GM12872 (cell line): ENCODE results near the gene MARCHF3.

Experiments
- TF ChIP-seq, protein P1 (sequence below): IDR thresholded peaks from 3 replicates; pipeline ENCODE4 v1.5.1; 2011; ENCODE audit warnings: low read depth, mild to moderate bottlenecking, low read length, moderate library complexity; ENCODE audit not compliant: insufficient read depth

Gene MARCHF3

DNA sequence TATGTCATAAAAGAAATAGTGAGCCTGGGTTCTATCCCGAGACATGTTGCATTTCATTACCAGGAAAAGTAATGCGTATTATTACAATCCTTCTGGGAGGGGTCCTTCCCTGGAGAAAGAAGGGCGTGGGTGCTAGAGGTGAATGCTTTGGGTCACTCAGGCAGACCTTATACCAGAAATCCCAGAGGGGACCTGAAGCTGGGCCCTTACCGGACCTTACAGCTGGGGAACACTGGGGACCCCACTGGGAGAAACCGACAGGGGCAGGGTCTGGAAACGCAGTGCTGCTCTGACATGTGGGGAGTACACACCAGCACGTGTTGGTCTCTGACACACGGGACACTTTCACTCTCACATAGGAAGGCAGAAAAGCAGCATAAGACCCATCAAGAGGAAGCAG lies 182.1 kb downstream of the MARCHF3 start:
- TF ChIP-seq, protein P1, sequence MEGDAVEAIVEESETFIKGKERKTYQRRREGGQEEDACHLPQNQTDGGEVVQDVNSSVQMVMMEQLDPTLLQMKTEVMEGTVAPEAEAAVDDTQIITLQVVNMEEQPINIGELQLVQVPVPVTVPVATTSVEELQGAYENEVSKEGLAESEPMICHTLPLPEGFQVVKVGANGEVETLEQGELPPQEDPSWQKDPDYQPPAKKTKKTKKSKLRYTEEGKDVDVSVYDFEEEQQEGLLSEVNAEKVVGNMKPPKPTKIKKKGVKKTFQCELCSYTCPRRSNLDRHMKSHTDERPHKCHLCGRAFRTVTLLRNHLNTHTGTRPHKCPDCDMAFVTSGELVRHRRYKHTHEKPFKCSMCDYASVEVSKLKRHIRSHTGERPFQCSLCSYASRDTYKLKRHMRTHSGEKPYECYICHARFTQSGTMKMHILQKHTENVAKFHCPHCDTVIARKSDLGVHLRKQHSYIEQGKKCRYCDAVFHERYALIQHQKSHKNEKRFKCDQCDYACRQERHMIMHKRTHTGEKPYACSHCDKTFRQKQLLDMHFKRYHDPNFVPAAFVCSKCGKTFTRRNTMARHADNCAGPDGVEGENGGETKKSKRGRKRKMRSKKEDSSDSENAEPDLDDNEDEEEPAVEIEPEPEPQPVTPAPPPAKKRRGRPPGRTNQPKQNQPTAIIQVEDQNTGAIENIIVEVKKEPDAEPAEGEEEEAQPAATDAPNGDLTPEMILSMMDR: no peak

DNA sequence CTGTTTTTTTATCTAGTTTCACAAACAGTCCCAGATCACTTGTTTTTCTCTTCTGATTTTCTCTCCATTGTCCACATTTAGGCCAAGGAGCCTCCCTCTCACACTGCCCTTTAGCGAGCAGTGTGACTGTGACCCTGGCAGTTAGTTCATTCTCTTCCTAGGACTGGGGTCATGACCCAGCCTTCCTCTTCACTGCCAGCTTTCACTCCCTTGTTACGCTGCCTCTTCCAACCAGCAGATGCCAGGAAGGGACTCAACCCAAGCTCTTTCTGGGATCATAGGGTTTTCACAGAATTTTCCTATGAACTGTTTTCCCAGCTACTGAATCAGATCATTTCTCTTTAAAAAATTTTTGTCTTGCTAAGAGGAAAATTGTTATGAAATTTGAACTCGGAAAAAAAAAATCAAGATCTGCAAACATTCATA lies 182.5 kb downstream of the MARCHF3 start:
- TF ChIP-seq, protein P1: no peak

DNA sequence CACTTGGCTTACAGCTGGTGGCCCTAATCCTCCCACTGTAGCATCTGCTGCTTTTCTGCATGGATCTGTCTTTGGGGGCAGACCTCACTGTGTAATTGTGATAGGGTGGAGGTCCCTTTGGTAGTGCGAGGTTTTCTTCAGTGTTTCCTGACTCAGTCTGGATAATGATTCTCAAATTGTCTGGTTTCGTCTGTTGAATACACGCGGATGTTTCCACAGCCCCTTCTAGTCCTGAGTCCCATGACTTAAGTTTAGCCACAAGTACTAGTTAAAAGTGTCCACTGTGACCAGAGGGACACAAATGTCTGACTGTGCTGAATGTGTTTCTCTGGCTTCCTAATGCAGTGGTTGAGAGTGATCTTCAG lies 182.9 kb downstream of the MARCHF3 start:
- TF ChIP-seq, protein P1: no peak

DNA sequence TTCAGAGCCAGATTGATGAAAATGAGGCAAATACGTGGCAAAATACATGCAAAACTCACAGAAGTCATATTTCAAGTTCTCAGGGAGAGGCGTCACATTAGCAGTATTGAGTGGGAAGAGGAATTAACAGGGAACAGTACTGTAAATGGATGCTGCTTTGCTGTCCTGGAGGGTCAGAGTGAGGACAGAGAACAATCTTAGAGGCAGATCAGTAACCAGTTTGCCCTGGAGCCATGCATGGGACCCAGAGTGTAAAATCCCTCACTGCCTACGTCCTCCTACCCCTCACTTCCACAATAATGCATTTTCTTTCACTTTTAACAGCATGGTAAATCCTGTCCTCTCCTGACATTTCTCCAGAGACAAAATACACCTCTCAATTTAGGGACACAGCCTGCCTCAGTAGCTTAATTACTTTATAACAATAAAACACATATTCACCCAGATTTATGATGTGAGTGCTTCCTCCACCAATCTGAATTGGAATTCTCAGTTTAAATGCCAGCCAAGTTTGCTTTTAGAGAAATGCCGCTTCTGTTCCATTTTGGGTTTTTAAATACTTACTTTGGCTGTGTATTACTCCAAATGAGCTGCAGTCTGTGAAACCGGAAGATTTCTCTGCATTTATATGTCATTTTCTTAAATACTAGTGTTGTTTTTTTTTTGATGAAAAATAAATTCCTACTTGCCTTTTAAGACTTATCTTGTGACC lies 183.5 kb downstream of the MARCHF3 start:
- TF ChIP-seq, protein P1: no peak

DNA sequence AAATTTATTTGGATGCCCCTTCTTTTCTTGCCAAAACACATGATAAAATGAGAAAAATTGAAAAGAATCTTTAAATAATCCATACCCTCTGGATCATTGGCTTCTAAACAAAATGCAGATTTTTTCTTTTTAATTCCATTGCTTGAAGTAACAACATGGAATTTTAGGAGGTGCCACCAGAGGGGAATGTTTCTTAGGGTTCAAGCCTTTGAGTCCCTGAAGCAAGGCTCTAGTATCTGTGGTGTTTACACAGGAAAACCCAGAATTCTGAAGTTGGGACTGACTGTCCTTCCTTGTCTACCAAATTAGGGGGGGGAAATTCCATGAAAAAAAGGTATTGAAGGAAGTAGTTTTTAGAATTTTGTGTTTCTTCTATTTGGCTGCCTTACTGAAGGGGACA lies 184.0 kb downstream of the MARCHF3 start:
- TF ChIP-seq, protein P1: no peak

DNA sequence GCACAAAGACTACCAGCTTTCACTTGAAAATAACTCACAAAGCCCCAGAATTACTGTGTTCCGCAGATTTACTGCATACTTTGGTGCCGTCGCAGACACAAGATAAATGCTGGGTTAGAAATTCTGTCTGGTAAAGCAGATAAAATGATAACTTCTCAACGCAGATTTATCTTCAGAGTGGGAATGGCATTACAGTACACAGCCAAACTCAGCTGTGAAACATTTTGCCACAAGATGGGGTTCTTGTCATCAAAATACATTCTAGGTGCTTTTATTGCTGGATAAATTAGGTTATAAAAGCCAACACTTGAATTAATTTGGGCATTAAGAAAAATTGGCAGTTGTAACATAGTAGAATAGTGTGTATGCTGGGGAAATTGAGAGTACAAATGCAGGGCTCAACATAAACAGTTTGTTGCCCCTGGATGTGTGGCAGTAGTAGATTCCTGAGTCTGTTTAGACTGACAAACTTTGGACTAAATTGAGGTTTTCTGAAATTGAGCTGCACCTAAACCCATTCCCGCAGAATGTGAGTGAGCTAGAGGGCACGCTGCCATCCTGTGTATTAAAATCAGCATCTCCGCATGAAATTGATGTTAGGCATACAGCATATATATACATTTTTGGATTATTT lies 192.3 kb downstream of the MARCHF3 start:
- TF ChIP-seq, protein P1: no peak

DNA sequence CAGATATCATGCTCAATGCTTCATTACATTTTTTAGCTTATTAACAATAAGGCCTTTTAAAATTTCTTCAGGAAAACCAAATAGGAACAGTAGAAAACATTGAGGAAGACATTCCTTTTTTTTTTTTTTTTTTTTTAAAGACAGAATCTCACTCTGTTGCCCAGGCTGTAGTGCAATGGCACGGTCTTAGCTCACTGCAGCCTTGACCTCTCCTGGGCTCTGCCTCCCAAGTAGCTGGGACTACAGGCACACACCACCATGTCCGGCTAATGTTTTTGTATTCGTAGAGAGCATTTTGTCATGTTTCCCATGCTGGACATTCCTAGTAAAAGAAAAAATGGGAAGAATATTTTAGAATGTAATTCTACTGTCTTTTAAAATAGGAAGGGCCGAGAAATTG lies 193.1 kb downstream of the MARCHF3 start:
- TF ChIP-seq, protein P1: no peak
